DOHH2 (cell line): Measurements from ENCODE around the gene COL19A1.

ENCODE experiments used
- CTCF ChIP-seq: fragments of 200-600 bp; sonication (generic); IDR thresholded peaks from one replicate; pipeline ENCODE4 v1.5.1; 2014; ENCODE audit warnings: antibody characterized with exemption, mild to moderate bottlenecking, low read depth, low read length; ENCODE audit not compliant: poor library complexity, severe bottlenecking
- EZH2phosphoT487 ChIP-seq: fragments of 200-600 bp; sonication (generic); IDR thresholded peaks from 2 replicates; pipeline ENCODE4 v1.6.1; 2017; ENCODE audit warnings: borderline replicate concordance, mild to moderate bottlenecking, antibody characterized with exemption, low read length, moderate library complexity, mixed read lengths

GRCh38 chr6:69994251-69994650 lies 127.9 kb downstream of the COL19A1 start:
- TF ChIP-seq CTCF (no peak), EZH2phosphoT487 (no peak)
